Measurements from ENCODE around the gene EXOC1.

DNA sequence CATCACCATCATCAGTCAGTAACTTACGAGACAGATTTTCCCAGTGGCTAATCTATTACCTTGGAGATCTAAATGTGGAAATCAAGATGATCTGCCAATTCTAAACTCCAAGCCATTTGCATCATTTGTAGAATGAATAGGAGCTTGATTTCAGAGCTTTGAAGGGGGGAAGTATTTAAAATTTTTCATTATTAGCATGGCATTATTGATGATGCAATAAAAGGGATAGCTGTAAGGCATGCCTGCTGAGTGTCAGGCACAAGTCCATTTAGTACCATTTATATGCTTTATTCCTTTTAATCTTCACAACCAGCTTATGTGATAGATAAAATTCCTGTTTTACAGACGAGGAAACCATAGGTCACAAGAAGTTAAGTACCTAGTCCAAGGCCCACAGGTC lies 28.6 kb upstream of the EXOC1 start:
- TF ChIP-seq, protein P1, sequence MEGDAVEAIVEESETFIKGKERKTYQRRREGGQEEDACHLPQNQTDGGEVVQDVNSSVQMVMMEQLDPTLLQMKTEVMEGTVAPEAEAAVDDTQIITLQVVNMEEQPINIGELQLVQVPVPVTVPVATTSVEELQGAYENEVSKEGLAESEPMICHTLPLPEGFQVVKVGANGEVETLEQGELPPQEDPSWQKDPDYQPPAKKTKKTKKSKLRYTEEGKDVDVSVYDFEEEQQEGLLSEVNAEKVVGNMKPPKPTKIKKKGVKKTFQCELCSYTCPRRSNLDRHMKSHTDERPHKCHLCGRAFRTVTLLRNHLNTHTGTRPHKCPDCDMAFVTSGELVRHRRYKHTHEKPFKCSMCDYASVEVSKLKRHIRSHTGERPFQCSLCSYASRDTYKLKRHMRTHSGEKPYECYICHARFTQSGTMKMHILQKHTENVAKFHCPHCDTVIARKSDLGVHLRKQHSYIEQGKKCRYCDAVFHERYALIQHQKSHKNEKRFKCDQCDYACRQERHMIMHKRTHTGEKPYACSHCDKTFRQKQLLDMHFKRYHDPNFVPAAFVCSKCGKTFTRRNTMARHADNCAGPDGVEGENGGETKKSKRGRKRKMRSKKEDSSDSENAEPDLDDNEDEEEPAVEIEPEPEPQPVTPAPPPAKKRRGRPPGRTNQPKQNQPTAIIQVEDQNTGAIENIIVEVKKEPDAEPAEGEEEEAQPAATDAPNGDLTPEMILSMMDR (IDR thresholded peaks at IDR 0.05) = no peak
- TF ChIP-seq EZH2 (IDR thresholded peaks at IDR 0.05) (no peak), EZH2phosphoT487 (IDR thresholded peaks at IDR 0.05) (no peak)

All from neural progenitor cell (in vitro differentiated cells).